Adrenal gland (tissue), 5 donors: ENCODE results near the gene C14orf132.

Experiments
- CTCF ChIP-seq, 6 experiments: fragments of 450-650 bp in 4 of 6; fragments of 200-600 bp in 2 of 6; sonication (generic) in 1 of 6; IDR thresholded peaks; 1 replicate in 5 of 6; 2 replicates in 1 of 6; pipeline versions ENCODE4 v1.5.1 to v1.8.0; 2016 to 2021; ENCODE audit warnings: antibody characterized with exemption in 6 of 6, mild to moderate bottlenecking in 2 of 6, moderate library complexity in 1 of 6
- POLR2A ChIP-seq, 2 donors: fragments of 450-650 bp; IDR thresholded peaks; one replicate each; pipeline ENCODE4 v1.6.1; 2017; ENCODE audit warnings: antibody characterized with exemption in 2 of 2, mild to moderate bottlenecking in 2 of 2, moderate library complexity in 1 of 2
- donor health status: DM: no; HTN: no; CAD: no.

- no peak for TF ChIP-seq CTCF (IDR thresholded peaks at IDR 0.05)
- TF ChIP-seq POLR2A (IDR thresholded peaks at IDR 0.05), result no peak
Observed at GRCh38 chr14:96112032-96112431, 72.9 kb downstream of the C14orf132 start.
